CD4-positive, alpha-beta T cell treated with Interleukin-10 for 1 hour (primary cell): ENCODE measurements around the gene PLRG1.
"Not testable (repeated sequence)": the region's sequence is repeated elsewhere in the genome, so short reads cannot be mapped to it uniquely, and the experiment has no call there.

Experiments used
- DNase-seq: peaks from one replicate; pipeline ENCODE4 v3.0.0-alpha.2; 2020

PLRG1 gene

DNA sequence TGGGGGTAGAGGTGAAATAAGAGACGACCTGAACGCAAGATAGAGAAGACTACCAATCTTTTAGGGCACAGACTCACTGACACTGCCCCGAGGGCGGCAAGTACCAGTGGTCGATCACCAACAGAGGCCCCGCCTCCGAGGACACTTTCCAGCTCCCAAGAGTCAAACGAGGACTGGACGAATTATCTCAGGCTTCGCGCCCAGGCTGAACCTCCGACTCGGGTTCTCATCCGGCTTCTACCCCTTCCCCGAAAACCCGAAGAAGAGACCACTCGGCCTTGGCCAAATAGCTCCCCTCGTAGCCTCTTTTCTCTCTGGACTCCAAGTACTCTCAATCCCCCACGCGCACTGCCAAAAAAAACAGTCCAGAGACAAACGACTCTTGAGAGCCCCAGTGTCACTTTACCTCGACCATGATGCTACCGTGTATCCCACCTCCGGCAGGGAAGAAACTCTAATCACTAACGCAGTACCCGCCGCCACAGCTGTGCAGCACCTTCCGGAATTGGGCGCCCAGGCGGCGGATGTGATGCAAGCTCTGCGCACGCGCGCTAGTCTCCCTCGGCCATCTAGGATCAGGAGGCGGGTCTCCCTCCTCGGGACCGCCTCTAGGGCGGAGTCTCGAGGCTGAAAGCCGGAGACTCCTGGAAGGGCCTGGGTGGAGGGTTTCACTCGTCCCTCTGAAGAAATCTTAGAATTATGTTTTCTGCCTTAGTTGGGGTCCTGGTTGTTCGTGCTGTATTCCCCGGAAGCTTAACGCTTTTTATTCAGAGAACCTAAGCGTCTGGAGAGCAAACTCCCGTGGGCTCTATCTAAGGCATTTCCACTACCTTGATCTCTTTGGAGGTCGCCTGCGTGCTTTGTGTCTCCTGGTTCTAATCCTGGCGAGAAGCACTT lies at the start of gene PLRG1:
PLRG1 (minus strand) TSS at position 507 of the 897 bp plus-strand sequence; CDS start at position 415, 92 bp downstream.
- peak; percentile 97 for DNase-seq

DNA sequence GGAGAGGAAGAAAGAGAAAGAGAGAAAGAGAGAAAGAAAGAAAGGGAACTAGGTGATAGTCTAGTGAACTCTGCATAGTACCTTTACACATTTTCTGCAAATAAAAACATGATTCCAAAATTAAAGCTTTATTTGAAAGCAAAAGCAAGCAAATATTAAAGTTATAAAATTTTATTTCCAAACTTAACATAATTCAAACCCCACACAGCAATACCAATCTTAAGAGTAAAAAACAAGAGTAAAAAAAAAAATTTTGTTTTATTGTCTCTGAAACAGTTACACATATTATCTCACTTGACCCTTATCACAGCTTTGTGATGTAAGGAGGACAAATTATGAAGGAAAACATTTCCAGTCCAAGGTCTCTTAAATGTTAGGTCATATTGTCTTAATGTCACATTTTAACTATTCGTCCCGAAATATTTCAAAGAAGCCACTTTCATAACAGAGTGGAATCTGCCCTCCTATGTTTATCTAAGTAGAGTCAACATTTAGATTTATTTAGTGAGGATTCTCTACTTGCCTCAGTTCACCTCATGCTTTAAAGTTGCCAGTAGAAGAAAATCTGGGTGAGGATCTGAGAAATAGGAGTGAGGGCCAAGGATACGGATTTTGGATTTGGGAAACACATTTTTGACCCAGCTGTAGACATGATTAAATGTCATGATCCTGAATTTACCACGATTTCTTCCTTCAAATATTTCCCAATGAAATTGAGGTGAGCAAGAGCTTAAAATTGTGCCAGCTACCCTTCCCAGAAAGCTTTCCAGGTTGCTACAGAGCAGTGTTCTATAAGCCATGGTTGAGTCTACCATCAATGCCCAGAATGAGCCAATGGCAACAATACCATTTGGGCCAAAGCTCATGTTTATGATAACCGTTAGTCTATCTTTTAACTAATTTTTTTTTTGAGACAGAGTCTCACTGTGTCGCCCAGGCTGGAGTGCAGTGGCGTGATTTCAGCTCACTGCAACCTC lies 47.9 kb upstream of the PLRG1 start:
- no peak for DNase-seq

DNA sequence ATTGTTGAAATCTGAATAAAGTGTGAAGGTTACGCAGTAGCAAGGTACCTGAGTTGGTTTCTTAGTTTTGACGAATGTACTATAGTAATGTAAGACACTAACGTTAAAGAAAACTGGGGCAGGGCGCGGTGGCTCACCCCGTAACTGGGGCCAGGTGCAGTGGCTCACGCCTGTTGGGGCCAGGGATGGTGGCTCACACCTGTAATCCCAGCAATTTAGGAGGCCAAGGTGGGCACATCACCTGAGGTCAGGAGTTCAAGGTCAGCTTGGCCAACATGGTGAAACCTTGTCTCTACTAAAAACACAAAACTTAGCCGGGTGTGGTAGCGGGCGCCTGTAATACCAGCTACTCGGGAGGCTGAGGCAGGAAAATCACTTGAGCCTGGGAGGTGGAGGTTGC lies 47.1 kb upstream of the PLRG1 start:
- DNase-seq: not testable (repeated sequence)

- DNase-seq: no peak
These were observed 45.6 kb upstream of the PLRG1 start for GRCh38 chr4:154595807-154596206.

DNA sequence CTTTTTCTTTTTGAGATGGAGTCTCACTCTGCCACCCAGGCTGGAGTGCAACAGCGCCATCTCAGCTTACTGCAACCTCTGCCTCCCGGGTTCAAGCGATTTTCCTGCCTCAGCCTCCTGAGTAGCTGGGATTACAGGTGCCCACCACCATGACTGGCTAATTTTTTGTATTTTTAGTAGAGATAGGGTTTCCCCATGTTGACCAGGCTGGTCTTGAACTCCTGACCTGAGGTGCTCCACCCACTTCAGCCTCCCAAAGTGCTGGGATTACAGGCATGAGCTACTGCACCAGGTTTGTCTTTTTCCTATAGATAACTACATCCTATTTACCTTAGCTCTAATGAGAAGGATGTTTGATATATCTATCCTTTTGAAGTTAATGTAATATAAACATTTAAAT lies 44.1 kb upstream of the PLRG1 start:
- not testable (repeated sequence) for DNase-seq

DNA sequence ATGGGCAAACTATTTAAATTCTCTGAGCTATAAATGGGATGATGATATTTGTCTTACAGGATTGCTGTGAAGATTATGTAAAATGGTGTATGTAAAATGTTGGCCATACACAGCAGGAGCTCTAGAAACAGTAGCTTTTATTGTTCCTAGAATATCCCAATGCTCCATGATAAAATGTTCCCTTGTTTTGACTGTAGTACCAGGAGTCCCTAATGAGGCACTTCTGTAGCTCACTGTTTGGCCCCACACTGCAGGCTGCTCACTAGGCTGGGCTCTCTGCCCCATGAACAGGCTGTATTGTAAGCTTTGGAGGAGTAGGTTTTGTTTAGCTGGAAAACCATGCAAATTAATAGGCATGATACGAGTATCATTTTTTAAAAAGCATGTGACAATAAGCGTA lies 43.7 kb upstream of the PLRG1 start:
- DNase-seq: no peak

DNA sequence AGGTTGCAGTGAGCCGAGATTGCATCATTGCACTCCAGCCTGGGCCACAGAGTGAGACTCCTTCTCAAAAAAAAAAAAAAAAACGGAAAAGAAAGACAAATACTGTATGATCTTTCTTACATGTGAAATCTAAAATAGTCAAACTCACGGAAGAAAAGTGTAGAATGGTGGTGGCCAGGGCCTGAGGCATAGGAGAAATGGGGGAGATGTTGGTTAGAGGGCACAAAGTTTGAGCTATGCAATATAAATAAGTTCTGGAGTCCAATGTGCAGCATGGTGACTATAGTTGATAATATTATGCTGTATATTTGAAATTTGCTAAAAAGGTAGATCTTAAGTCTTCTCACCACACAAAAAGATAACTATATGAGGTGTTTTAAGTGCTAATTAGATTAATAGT lies 41.7 kb upstream of the PLRG1 start:
- no peak for DNase-seq

DNA sequence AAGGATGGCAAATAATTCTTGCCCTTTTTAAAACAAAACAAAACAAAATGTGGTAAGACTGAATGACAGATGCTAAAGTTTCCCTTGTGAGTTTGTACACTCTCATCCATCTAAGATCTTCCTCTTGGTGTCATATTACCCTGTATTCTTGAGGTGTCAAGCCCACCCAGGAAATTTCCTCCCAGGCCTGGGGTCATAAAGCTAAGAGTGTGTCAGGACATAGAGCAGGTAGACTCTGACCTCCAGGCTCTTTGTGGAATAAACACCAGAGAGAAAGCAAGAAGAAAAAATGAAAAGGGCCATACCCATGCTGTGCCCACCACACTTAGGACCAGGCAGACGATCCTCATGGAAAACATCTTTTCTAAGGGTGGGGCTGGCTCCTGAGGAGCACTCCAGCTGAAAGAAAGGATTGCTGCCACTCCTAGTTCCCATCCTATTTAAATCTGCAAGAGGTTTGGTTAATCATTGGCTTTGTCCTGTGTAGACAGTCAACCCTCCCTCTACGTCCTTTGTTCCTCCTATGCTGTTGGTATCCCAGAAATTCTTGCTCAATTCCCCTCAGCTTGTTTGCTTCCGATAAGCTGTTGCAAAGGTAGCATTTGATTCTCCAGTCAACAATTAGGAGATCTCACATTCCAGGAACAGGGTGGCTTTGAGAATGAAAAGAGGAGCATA lies 40.3 kb upstream of the PLRG1 start, which contains the start of gene FGA:
FGA (minus strand) TSS at position 414 of the 678 bp plus-strand sequence; CDS start at position 359, 55 bp downstream.
- DNase-seq: no peak

GRCh38 chr4:154589296-154590197 lies 39.3 kb upstream of the PLRG1 start:
- no peak for DNase-seq

DNA sequence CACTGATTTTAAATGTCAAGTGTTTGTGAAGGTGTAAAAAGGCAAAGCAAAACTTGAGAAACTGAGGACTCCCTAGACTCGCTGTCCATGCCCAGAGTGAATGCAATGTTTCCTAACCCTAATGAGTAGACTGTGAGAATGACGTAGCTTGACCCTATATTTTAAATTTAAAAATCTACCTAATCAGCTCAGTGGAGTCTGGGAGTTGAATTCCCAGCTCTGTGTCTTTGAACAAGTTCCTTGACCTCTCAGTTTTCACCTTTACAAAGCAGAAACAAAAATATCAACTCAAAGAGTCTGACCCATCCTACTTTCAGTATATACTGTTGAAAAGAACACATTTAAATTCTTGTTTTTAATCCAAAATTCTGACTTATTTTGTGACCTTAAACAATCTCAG lies 38.0 kb upstream of the PLRG1 start:
- DNase-seq: no peak

DNA sequence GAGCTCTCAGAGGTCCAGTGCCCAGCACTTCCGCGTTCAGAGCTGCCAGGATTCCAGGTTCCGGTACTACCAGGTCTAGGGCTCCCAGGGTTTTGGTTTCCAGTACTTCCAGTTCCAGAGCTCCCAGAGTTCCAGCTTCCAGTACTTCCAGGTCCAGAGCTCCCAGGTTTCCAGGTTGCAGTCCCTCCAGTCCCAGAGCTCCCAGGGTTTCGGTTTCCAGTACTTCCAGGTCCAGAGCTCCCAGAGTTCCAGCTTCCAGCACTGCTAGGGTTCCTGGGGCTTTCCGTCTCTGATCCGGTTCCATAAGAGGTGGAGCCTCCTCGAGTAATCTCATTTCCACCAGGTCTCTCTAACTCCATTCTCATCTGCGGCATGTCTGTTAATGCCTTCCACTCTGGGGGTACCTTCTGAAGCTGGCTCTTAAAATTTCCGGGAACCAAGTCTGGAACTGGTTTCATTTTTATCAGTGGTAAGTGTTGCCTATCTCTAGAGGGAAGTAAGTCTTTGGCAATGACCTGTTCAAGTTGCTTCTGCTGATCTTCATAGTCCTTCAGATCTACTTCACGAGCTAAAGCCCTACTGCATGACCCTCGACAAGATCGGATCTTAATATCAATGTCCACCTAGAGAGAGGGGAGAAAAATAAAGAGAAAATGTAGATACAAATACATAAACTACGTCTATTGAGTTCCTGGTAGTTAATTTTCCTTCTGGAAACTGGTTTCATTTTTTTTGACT lies 36.3 kb upstream of the PLRG1 start:
- no peak for DNase-seq

- DNase-seq: no peak
These were observed 35.3 kb upstream of the PLRG1 start for GRCh38 chr4:154585369-154586018.

DNA sequence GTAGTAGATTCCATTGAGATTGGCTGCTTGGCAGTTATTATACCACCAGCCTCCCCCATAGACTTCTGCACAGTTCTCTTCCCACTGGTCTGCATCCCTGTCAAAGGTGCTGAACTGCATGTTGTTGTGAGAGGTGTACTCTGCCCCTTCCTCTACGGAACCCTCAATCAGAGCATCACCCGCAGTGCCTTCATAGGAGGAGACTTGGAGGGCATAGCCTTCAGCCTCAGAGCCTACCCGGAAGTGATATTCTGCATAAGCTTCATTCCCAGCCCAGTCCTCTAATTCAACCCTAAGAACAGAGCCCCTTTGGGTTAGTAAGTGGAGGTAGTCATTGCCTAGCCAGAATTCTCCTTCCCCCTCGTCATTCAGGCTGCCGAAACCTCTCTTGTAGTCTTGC lies 34.1 kb upstream of the PLRG1 start:
- no peak for DNase-seq

DNA sequence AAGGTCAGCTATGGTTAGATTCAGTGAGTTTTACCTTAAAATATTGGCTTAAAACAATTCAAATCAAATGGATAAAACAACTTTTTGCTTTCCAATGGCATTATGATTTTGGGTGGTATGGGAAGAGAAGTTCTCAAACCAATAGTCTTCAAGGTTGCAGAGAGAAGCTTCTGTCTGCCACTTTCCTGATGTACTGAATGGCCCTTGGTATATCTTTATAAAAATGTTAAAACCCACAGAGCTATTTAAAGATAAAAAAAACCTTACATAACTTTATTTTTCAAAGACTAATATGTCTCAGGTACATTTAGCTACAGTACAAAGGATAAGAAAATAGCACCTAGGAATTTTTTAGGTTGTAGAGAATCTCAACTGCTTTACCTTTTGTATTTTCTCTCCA lies 33.5 kb upstream of the PLRG1 start:
- DNase-seq: no peak

DNA sequence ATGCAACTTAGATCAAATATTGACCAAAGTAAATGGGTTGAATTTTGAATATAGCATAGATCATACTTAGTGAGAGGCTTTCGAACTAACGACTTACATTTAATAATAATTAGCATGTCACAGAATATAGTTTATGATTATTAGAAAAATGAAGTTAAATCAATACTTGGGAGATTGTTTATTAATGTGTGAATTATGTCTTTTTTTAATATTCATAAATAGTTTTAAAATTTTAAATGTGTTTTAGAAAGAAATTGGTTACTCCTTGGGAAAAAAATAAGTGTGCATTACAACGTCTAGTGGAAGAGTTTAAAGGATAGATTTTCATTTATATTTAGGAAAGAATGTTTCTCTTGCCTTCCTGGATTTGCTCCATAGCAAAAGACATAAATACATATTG lies 33.0 kb upstream of the PLRG1 start:
- DNase-seq: no peak

DNA sequence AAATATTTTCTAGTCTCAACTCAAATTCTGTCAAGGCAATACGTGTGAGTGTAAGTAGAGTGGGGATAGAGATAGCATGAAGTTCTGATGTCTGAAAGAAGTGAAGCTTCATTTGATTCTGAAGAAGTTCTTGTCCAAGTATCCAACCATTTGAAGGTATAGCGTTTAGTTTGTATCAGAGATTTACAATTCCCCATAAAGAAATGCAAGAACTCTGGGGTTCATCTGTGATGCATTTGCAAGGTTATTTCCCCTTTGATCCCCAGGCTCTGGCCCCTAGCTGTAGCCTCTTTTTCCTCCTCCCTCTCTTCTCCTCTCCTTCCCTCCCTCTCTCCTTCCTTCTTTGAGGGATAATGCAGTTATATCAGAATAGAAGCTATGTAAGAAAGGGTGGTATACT lies 32.5 kb upstream of the PLRG1 start:
- DNase-seq: no peak

- DNase-seq: no peak
These were observed 29.7 kb upstream of the PLRG1 start for GRCh38 chr4:154579927-154580326.

DNA sequence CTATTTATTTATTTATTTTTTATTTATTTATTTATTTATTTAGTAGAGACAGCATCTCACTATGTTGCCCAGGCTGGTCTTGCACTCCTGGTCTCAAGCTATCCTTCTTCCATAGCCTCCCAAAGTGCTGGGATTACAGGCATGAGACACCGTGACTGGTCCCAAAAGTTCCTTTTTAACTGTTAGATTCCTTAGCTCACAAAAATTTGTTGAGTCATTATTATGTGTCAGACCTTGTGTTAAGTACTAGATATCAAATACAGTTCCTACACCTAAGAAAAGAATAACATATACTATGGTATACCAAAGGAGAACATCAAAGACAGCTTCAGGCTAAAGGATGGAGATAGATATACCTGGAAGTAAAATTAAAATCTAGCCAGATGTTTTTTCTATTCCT lies 28.7 kb upstream of the PLRG1 start:
- no peak for DNase-seq

DNA sequence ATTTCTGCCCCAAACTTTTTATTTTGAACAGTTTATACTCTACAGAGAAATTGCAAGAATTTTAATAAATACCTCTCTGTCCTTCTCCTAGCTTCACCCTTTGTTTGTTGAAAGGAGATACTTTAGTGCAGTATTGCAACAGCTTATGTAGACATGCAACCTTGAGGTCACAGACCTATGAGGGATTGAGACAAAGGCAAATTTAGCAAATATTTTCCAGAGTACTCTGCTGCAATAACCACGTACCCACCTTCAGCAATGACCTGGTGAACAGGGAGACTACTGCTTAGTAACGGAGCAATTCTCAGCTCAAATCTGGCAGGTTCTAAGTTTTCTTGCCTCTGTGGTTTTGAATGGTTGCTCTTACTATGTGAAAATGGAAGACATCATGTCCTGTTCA lies 27.1 kb upstream of the PLRG1 start:
- DNase-seq: no peak

- no peak for DNase-seq
These were observed 24.1 kb upstream of the PLRG1 start for GRCh38 chr4:154574311-154574710.
